Measurements from ENCODE around the gene SV2B.

The SV2B gene

GRCh38 chr15:91243826-91244225, 143.8 kb downstream of the SV2B start:
- DNase-seq: peak in 1 of 2 donors; percentile 7

- no peak for DNase-seq
Observed at GRCh38 chr15:91244919-91245318, 144.9 kb downstream of the SV2B start.

- no peak for DNase-seq
Observed at GRCh38 chr15:91246998-91247397, 146.9 kb downstream of the SV2B start.

GRCh38 chr15:91249591-91249990, 149.5 kb downstream of the SV2B start:
- no peak for DNase-seq

GRCh38 chr15:91252322-91252721, 152.3 kb downstream of the SV2B start:
- no peak for DNase-seq

- no peak for DNase-seq
Observed at GRCh38 chr15:91252756-91253155, 152.7 kb downstream of the SV2B start.

GRCh38 chr15:91253605-91254004, 153.5 kb downstream of the SV2B start:
- no peak for DNase-seq

- no peak for DNase-seq
Observed at GRCh38 chr15:91254766-91255165, 154.7 kb downstream of the SV2B start.

- no peak for DNase-seq
Observed at GRCh38 chr15:91255670-91256192, 155.7 kb downstream of the SV2B start.

- no peak for DNase-seq
Observed at GRCh38 chr15:91257746-91258414, 157.8 kb downstream of the SV2B start.

- peak in 1 of 2 donors; percentile 29 for DNase-seq
Observed at GRCh38 chr15:91258415-91258759, 158.3 kb downstream of the SV2B start.

- DNase-seq: no peak
Observed at GRCh38 chr15:91259077-91259476, 159.0 kb downstream of the SV2B start.

- DNase-seq: no peak
Observed at GRCh38 chr15:91261345-91261744, 161.3 kb downstream of the SV2B start.

- DNase-seq: no peak
Observed at GRCh38 chr15:91263632-91264531, 163.8 kb downstream of the SV2B start.

GRCh38 chr15:91264651-91265351, 164.7 kb downstream of the SV2B start:
- peak in 1 of 2 donors; percentile 18 for DNase-seq

- no peak for DNase-seq
Observed at GRCh38 chr15:91265416-91265940, 165.4 kb downstream of the SV2B start.

GRCh38 chr15:91268510-91268909, 168.5 kb downstream of the SV2B start:
- DNase-seq: no peak

- no peak for DNase-seq
Observed at GRCh38 chr15:91270747-91271146, 170.7 kb downstream of the SV2B start.

- DNase-seq: peak; percentile 49 to 68
Observed at GRCh38 chr15:91271565-91272153, 171.6 kb downstream of the SV2B start.

- DNase-seq: no peak
Observed at GRCh38 chr15:91275844-91276243, 175.8 kb downstream of the SV2B start.

GRCh38 chr15:91278951-91279350, 178.9 kb downstream of the SV2B start:
- DNase-seq: no peak

GRCh38 chr15:91279486-91279885, 179.4 kb downstream of the SV2B start:
- no peak for DNase-seq

- DNase-seq: no peak
Observed at GRCh38 chr15:91281947-91282346, 181.9 kb downstream of the SV2B start.

Data from CD4-positive, alpha-beta T cell treated with Interleukin-1 beta for 1 hour (primary cell).